GM19351 (cell line): ENCODE results near the gene AHNAK.

Source experiments
- ATAC-seq: cut with Tn5 transposase; IDR thresholded peaks from one replicate; pipeline ENCODE4 v1.9.1; 2021; ENCODE audit warnings: mild to moderate bottlenecking, moderate library complexity; ENCODE audit not compliant: unreplicated experiment

AHNAK gene

DNA sequence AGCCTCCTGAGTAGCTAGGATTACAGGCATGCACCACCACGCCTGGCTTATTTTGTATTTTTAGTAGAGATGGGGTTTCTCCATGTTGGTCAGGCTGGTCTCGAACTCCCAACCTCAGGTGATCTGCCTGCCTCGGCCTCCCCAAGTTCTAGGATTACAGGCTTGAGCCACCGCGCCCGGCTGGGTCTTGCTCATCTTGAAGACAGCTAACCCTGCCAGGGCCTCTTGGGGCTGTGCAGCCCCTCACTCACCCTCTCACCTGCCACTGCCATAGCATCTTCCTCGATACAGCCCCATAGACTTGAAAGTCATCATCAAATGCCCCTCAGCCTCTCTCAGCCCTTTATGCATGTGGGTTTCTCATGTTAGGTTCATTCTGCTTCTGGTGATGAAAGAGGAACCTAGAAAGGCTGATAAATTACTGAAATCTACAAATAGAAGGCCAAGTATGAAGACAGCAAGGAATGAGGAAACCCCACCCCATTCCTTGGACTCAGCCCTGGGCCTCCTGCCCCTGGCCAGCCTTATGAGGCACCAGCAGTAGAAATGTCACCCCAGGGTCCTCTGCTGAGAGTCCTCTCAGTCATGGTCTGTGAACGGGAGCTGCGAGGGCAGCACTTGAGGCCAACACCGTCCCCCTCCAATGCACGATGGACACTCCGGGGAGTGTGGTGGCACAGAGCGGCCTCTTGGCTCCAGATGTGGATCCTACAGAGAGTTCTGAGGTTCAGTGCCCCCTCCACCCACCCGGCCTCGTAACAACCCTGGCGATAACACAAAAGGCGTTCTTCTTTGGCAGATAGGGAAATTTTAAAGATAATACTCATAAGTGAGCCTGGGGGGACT lies 103.0 kb downstream of the AHNAK start:
- ATAC-seq = no peak

DNA sequence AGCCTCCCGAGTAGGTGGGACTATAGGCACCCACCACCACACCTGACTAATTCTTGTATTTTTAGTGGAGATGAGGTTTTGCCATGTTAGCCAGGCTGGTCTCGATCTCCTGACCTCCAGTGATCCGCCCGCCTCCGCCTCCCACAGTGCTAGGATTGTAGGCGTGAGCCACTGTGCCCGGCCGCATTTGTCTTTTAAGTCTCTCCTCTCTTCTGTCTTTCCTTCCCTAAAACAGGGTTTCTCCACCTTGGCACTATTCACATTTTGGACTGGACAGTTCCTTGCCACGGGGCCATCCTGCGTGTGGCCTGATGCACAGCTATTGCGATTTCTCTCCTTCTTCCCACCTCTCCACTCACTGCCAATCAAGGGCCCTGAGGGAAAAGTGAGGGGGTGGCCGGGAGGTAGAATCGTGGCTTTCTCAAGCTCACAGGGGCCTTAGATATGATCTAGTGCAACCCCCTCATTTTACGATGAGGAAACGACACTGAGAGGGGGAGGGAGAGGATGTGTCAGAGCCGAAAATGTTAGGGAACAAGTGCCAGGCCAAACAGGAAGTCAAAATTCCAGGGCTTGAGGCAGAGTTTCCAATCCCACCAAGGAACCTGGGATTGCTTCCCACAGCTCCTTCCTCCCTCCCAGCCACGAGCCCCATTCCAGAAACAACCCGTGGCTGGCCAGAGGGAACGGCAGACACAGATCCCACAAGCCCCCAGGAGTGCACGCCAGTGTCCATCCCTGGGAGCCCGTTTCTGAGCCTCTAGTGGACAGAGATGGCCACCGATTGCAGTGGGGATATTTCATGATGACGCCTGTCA lies 106.6 kb downstream of the AHNAK start:
- no peak for ATAC-seq

DNA sequence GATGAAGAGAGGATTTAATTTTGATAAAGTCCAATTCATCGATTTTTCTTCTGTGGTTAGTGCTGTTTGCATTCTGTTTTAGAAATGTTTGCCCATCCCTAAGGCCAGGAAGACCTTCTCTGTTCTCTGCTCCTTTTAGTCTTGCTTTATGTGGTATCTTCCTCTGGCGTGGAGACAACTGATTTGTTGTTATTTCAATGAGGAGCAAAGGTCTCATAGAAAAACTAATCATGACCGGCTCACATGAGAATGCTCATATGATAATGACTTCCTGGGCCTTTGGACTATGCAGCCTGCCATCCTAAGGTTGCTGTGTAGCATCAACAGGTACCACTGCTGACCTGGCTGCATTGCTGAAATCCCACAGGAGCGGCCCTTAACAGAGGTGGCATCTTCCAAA lies 108.0 kb downstream of the AHNAK start:
- no peak for ATAC-seq

DNA sequence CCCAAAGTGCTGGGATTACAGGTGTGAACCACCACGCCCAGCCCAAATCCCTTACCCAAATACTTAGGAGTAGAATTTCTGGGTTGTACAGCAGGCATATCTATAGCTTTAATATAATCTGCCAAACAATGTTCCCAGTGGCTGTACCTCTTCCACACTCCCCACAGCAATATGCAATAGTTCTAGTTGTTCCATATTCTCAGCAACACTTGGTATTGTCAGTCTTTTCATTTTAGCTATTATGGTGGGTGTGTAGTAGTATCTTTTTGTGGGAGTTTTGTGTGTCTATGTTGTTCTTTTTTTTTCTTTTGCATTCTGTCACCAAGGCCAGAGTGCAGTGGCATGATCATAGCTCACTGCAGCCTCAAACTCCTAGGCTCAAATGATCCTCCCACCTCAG lies 109.0 kb downstream of the AHNAK start:
- no peak for ATAC-seq

DNA sequence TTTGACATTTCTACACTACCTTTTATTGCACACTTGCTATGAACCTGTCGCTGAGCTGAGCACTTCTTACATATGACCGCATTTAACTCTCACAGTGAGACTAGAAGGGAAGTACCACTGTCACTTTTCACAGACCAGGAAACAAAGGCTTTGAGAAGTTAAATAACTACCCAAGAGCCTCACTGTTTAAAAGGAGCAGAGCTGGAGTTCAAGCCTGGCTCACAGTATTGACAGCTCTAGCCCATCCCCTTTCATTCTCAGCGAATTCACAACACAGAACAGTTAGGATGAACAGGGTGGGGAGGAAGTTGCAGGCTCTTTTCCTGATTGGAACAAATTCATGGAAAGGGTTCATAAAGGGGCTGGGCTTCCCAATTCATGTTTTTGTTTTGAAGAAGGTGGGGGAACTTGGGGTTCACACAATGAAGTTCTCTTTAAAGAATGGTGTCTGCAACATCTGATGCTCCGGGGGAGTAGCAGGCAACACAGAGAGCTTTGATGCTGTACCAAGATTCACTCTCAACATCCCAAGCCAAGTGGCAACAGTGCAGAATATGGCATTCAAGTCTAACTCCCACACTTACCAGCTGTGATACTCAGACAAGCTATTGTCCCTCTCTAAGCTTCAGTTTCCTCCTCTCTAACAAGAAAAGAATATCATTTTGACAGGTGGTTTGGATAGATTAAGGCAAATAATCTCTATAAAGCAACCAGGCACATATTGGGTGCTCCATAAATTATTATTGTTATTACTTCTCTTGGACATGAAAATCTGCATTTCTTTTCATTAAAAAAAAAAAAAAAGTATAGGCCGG lies 110.6 kb downstream of the AHNAK start:
- ATAC-seq = no peak

DNA sequence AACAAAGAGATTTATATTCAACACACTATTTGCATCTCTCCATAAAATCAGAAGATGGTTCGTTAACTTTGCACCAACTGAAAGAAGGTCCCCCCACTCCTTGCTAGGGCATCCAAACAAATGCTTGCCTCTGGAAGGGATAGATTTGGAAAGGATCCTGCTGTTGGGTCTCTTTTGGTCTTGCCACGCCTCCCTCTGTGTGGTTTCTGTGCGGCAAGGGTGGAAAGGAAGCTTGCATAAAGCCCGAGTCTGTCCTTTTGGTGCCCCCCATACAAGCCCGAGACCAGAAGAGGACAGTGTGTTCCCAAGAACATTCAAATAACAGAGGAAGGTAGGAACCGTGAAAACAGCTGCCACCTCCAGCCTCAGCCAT lies 112.7 kb downstream of the AHNAK start:
- ATAC-seq = no peak

DNA sequence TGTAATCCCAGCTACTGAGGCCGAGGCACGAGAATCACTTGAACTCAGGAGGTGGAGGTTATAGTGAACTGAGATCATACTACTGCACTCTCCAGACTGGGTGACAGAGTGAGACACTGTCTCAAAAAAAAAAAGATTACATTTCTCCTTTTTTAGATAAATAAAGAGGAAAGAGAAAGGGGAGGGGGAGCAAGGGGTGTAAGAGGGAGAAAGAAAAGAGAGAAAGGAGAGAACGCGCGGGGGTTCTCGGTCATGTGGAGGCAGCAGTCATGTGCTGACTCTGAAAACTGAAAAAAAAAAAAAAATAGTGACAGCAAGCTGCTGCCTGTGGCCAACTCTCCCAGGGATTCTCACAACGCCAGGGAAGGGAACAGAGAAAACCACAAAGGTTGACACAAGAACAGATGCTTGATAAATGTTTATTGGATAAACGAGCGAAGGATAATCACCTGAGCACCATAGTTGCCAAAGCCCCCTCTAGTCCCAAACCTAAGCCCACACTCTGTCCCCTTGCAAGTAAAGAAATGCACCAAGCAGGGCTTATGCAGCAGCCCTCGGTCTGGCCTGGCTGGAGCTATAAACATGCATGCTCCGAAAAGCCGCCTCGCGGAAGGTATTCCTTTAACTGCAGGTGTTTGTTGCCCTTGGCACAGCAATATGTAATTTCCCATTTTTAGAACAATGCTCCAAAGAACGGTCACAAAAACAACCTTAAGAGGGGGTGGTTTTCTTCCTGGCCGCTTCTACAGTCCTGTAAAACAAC lies 113.3 kb downstream of the AHNAK start:
- no peak for ATAC-seq

DNA sequence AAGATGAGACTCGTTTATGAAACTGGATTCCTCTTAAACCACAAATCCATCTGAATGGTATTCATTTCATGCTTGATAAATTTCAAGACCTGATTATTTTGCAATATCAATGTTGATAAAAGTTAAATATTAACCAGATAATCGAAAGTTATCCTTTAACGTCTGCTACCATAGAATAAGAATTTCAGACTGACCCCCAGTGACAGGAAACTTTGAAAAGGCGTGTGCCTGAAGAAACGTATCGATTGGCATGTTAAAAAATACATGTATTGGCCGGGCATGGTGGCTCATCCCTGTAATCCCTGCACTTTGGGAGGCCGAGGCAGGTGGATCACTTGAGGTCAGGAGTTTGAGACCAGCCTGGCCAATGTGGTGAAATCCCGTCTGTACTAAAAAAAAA lies 113.9 kb downstream of the AHNAK start:
- ATAC-seq = no peak

DNA sequence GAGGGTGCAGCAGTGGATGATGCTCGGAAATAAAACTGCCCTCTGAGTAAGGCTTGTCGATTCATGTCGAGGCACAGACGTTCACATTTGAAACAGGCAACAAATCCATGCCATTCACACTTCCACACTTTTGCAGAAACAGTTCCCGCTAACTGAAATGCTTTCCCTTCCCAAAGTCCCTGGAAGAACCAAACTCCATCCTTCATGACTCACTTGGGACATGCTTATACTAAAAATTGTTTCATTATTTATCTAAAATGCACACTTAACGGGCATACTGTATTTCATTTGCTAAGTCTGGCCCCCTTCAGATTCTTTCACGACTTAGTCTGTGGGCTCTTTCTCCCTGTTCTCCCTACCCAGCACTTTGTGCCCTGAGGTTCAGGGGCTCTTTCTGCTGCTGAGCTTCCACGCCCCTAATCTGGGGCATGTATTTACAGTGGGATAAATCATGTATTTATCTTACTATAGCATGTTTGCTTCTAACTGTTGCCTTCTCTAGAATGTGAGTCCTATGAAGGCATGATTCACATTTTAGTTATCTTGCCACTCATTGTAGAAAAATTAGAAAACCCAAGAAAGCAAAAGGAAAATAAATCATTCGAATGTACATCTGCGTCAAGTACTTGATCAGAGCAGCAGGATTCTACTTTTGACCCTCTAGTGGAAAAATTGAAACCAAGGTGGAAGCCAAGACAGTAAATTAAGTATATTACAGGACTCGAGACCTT lies 115.3 kb downstream of the AHNAK start:
- ATAC-seq = no peak

DNA sequence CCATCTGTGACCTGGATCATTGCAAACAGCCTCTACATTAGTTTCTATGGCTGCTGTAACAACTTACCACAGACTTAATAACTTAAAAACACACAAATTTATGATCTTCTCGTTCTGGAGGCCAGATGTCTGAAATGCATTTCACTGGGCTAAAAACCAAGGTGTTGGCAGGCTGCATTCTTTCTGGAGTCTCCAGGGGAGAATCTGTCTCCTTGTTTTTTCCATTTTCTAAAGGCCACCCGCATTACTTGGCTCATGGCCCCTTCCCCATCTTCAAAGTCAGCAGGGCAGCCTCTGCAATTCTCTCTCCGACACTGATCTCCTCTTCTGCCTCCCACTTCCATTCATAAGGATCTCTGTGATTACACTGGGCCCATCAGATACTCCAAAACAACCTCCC lies 116.2 kb downstream of the AHNAK start:
- ATAC-seq = no peak

DNA sequence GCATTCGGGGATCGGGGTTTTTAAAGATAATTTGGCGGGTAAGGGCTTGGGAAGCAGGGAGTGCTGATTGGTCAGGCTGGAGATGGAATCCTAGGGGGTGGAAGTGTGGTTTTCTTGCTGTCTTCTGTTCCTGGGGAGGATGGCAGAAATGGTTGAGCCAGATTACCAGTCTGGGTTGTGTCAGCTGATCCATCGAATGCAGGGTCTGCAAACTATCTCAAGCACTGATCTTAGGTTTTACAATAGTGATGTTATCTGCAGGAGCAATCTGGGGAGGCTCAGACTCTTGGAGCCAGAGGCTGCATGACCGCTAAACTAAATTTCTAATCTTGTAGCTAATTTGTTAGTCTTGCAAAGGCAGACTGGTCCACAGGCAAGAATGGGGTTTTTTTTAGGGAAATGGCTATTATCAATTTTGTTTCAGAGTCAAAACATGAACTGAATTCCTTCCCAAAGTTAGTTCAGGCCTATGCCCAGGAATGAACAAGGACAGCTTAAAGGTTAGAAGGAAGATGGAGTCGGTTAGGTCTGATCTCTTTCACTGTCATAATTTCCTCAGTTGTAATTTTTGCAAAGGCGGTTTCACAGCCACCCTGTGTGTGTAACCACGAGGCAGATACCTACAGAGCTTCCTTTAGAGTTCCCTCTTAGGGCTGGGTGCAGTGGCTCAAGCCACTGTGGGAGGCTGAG lies 117.6 kb downstream of the AHNAK start:
- ATAC-seq = no peak

DNA sequence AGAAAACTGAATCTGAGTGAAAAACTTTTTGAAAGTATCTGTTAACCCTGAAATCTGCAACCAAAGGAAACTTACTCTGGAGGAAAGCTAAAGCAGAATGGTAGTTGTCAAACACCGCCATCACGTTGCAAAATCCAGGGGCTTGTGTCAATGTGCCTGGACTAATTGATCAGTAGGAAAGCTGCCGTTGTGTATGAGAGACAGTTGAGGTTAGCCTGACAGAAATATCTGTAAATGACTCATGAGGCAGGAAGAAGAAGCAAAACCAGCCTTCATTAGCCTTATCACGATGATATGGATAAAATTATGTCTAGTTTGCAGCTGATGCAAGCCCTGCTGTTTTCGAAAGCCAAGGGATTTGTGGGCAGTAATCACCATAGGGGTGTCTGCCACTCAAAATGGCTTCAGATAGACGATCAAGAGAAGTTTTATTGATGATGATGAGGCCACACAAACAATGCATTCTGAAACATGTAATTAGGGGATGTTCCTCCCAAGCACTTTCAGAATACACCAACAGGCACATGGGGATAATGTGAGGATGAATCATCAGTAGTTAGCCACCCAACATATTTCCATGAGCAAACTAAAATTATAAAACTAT lies 118.9 kb downstream of the AHNAK start:
- no peak for ATAC-seq

DNA sequence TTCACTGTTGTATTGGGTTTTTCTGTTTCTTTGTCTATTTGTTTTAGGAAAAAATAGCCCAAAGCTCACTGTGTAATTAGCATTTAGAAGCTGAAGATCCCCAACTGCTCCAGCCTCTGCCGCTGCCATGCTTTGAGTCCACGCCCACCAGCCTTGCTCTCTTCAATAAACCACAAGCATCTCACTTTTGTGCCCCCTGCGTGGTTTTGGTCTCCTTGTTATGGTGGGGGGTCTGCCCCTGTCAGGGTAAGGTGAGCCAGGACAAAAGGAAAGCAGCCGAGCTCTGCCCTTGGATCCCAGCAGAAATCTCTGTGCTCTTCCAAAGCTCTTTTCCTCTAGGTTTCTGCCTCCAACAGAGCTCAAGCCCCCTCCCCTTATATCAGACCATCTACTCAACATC lies 123.6 kb downstream of the AHNAK start:
- no peak for ATAC-seq

DNA sequence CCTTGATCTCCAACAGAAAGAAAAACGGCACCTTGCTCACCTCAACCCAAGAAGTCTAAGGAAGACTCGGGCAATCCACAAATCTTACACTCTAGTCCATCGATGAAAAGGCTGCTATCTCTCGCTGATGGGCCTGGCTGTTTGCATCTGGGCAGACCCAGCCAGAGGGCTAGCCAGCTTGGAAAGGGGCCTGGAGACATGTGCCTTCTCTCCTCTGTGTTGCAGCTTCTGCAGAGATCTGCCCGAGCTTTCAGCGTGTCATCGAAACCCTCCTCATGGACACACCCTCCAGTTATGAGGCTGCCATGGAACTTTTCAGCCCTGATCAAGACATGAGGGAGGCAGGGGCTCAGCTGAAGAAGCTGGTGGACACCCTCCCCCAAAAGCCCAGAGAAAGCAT lies 124.6 kb downstream of the AHNAK start:
- no peak for ATAC-seq

DNA sequence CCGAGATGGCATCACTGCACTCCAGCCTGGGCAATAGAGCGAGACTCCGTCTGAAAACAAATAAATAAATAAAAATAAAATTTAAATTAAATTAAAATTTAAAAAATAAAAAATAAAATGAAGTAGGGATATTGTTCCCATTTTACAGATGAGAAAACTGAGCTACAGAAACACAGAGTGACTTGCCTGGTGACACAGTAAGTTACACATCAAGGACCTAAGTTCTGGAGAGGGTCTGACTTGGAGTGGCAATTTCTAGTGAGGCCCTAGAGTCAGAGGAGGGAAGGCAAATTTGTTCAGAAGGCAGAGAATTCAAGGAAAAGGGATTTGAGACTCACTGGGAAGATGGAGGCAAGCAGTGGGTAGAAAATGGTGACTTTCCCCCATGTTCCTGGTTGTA lies 125.7 kb downstream of the AHNAK start:
- ATAC-seq = no peak

DNA sequence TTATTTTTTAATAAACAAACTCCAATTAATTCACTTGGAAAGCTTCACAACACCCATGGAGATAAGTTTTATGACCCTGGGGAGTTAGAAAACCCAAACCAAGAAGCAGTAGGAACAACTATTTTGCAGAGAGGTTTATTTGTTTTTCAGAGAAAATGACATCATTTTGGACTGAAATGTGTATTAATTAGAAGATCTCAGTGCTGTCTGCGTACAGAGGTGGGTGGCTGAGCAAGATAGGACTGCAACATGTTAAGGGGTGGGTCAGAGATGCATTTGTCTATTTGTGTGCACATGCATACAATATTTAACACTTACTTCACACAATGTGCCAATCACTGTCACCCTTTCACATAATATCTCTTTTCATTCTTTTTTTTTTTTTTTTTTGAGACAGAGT lies 126.7 kb downstream of the AHNAK start:
- no peak for ATAC-seq

DNA sequence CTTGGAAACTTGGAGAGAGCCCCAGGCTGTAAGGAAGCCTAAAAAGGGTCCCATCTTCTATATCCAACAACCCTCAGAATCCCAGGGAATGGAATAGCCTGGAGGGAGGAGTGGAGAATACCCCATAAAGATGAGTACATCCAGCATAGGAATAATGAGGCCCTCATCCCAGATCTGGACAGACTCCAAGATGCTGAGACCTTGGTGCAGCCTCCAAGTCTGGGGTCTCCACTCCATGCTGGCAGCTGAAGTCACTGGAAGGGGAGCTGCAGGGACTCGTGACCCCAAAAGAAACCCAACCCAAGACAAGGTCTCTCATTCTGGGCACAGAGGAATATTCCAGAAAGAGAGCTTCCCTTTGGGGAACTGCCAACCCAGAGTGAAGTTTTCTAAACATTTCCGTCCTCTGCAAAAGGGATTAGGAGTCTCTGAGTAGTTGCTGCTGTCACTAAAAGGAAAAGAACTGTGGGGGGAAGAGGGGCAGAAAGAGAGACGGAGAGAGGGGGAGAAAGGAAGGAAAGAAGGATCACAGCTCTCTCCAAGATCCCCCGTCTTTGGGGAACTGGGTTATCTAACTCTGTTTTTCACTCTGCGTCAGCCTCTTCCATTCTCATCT lies 127.2 kb downstream of the AHNAK start:
- no peak for ATAC-seq

DNA sequence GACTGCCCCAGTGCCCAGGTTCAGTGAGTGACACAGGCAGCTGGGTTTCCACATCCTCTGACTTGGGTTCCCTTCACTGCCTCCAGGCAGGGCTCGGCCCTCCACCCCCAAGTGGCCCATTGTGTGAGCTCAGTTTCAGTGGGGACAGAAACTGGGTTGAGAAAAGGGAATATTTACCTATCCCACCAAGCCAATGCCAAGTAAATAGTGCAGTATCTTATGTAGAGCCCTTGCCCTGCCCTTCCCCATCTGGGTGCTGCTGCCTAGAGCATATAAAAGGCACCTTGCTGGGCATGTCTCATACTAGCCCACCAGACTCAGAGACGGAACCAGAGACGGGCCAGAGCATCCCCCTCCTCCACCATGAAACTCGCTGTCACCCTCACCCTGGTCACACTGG lies 127.9 kb downstream of the AHNAK start, which contains the start of gene SCGB1A1:
TSS of gene SCGB1A1 (plus strand) at position 301 of the 400 bp plus-strand sequence. CDS start at position 364, 63 bp downstream.
- ATAC-seq = no peak
